GM19455 (cell line): ENCODE measurements around the gene ZNF726.
"Not testable (repeated sequence)": the region's sequence is repeated elsewhere in the genome, so short reads cannot be mapped to it uniquely, and the experiment has no call there.

Experiments used
- ATAC-seq: cut with Tn5 transposase; IDR thresholded peaks from one replicate; pipeline ENCODE4 v1.9.1; 2021; ENCODE audit not compliant: unreplicated experiment

ZNF726 gene

GRCh38 chr19:23937031-23937430, 22.3 kb downstream of the ZNF726 start:
- ATAC-seq, result not testable (repeated sequence)

DNA sequence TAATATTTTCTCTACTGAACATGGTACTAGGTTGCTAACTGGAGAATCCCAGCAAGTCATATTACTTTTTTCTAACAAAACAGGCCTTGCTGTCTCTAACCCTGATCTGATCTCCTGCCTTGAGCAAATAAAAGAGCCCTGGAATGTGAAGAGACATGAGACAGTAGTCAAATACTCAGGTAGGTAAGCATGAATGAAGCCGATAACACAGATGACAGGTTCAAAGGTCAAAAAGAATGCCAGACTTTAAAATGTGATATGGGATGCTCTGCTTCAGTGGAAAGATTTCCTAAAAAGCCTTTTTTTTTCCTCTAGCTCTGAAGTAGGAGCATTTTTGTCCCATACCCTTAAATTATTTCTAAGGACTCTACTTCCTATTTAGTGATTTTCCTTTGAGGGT, 28.7 kb downstream of the ZNF726 start:
- ATAC-seq, result no peak

- ATAC-seq, result no peak
These were observed 31.9 kb downstream of the ZNF726 start for GRCh38 chr19:23946569-23946968.

DNA sequence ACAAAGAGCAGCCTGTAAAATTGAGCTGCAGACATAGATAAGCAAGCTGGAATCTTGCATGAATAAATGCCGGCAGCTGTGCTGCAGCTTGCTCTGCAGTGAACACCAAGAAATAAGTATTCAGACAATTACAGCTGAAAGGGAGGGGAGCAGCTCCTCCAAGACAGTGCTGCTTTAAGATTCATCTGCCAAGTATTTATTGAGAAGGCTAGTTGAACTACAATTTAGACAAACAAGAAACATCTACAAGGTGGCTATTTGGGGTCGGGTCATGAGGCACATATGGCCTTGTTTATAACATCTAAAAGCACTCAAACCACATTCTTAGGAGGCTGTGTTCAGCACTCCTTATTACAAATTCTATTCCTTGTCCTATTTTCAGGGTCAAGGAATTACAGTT, 34.9 kb downstream of the ZNF726 start:
- no peak for ATAC-seq

DNA sequence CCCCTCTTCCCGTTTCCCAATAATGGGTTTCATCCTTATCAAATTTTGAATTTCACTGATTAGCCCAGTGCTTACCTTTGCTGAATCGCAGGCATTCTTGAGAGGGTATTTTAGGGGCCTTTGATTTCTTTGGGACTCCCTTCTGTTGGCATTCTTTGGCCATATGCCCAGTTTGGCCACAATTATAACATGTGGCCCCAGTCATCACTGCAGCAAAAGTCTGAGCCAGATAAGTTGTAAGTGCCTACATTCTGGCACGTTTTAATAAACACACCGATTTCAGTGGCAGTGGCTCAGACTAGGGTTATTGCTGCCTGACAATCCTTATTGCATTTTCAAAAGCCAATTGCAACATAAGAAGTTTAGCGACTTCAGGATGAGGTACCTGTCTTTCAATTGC, 41.4 kb downstream of the ZNF726 start:
- no peak for ATAC-seq

GRCh38 chr19:23957660-23958281, 43.1 kb downstream of the ZNF726 start:
- no peak for ATAC-seq

DNA sequence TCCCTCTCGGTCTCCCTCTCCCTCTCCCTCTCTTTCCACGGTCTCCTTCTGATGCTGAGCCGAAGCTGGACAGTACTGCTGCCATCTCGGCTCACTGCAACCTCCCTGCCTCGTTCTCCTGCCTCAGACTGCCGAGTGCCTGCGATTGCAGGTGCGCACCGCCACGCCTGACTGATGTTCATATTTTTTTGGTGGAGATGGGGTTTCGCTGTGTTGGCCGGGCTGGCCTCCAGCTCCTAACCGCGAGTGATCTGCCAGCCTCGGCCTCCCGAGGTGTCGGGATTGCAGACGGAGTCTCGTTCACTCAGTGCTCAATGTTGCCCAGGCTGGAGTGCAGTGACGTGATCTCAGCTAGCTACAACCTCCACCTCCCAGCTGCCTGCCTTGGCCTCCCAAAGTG, 48.7 kb downstream of the ZNF726 start:
- ATAC-seq, result not testable (repeated sequence)

DNA sequence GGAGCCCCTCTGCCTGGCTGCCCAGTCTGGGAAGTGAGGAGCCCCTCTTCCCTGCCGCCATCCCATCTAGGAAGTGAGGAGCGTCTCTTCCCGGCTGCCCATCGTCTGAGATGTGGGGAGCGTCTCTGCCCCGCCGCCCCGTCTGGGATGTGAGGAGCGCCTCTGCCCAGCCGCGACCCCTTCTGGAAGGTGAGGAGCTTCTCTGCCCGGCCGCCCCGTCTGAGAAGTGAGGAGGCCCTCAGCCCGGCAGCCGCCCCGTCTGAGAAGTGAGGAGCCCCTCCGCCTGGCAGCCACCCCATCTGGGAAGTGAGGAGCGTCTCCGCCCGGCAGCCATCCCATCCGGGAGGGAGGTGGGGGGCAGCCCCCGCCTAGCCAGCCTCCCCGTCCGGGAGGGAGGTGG, 49.2 kb downstream of the ZNF726 start:
- not testable (repeated sequence) for ATAC-seq

DNA sequence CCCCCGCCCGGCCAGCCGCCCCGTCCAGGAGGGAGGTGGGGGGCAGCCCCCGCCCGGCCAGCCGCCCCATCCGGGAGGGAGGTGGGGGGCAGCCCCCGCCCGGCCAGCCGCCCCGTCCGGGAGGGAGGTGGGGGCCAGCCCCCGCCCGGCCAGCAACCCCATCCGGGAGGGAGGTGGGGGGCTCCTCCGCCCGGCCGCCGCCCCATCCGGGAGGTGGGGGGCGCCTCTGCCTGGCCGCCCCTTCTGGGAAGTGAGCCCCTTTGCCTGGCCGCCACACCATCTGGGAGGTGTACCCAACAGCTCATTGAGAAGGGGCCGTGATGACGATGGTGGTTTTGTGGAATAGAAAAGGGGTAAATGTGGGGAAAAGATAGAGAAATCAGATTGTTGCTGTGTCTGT, 49.6 kb downstream of the ZNF726 start:
- not testable (repeated sequence) for ATAC-seq

GRCh38 chr19:23969630-23970029, 54.9 kb downstream of the ZNF726 start:
- no peak for ATAC-seq

- ATAC-seq, result no peak
These were observed 56.9 kb downstream of the ZNF726 start for GRCh38 chr19:23971598-23971997.

DNA sequence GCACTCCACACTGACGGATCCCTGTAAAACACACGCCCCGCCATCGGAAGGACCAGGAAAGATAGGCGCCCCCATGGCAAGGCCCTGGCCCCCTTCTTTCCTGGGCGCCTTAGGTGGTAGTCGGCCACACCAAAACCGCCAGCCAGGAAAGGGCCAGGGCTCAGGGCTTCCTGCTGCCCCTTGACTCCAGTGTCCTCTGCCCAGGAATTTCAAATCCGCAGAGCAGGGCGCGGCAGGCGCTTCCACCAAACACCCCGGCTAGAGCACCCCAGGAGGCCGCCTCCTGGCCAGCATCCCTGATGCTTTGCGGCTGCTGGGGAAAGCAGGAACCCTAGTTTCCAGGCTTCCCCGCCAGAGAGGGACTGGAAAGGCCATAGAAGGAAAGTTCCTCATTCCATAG, 57.5 kb downstream of the ZNF726 start:
- no peak for ATAC-seq

DNA sequence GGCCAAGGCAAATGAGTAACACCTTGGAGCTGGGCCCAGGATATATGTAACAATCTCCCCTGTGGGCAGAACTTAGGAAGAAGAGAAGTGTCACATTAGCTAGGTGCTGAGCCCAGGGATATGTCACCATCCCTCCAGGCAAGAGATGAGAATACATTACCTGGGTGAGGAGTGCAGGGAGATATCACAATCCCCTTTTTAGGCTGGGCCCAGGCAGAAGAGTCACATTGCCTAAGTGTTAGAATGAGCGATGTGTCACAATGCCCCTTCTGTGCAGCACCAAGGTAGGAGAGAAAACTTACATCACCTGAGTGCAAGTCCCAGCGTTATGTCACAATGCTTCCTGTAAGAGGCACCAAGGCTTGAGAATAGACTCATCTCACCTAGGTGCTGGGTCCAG, 60.3 kb downstream of the ZNF726 start:
- no peak for ATAC-seq

GRCh38 chr19:23976631-23977030, 61.9 kb downstream of the ZNF726 start:
- ATAC-seq, result not testable (repeated sequence)

DNA sequence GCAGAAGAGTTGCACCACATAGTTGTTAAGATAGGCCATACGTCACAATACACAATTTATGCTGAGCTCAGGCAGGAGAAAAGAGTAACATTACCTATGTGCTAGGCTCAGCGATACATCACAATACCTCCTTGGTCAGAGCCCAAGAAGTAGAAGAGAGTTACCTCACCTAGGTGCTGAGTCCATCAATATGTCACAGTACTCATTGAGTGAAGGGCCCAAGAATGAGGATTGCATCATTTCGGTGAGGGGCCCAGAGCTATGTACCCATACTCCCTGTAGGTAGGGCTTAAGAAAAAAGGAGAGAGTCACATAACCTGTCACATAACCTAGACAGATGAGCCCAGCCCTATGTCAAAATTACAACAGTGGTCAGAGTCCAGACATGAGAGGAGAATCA, 62.6 kb downstream of the ZNF726 start:
- ATAC-seq, result not testable (repeated sequence)

DNA sequence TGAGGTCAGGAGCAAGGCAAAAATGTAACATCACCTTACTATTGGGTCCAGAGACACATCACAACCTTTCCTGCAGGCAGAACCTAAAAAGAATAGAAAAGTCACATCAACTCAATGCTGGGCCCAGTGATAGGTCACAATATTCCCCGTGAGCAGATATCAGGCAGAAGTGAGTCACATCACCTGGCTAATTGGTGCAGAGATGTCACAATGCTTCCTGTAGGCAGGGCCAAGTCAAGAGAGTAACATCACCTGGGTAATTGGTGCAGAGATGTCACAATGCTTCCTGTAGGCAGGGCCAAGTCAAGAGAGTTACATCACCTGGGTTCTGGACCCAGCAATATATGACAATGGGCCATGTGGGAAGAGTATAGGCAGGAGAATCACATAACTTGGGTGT, 63.4 kb downstream of the ZNF726 start:
- ATAC-seq, result no peak

GRCh38 chr19:23980805-23981204, 66.1 kb downstream of the ZNF726 start:
- no peak for ATAC-seq

GRCh38 chr19:23981863-23982262, 67.2 kb downstream of the ZNF726 start:
- no peak for ATAC-seq

- no peak for ATAC-seq
These were observed 68.7 kb downstream of the ZNF726 start for GRCh38 chr19:23983406-23983805.
